ENCODE measurements around the gene LRRC8A. TPM values are rescaled to one million over a fixed set of nuclear protein-coding genes. Genes with fewer than 3 reads are reported as not detected.

The LRRC8A gene
- total RNA-seq: 85.0 and 88.0 TPM in 2 replicates

GRCh38 chr9:128881884-128882676 lies at the start of gene LRRC8A, which contains the start of gene KYAT1:
Gene LRRC8A (plus strand): TSS chr9:128882133. CDS start chr9:128907165, 25,032 bp downstream.
Gene KYAT1 (minus strand): TSS chr9:128881950. CDS start chr9:128845405, 36,545 bp downstream.

DNA sequence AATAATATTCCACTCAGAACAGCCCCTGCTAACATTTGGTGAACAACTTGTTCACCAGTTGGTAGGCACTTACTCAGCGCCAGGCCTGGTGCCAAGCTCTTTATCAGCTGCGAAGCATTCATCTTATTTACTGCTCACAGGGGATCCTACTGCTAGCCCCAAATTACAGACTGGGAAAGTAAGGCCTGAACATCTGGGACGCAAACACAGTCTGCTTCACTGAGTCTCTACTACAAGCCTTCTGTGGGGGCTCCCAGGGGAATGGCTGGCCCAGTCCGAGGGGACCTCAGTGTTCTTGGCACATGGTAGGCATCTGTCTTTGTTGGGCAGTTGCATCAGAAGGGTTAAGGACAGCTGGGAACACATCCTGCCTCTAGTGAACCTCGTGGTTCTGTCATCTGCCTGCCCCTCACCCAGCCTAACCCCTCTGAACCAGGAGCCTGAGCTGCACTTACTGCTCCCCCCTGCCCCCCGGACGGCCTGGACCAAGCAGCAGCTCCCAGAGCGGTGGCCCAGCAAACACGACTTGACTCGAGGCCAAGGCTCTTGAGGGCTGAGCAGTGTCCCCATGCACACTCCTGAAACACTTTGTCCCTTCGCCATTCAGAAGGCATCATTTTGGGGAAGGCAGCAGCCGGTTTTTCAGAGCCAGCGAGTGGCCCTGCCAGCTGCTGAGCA lies 38.6 kb downstream of the LRRC8A start, which contains the start of gene PHYHD1:
Gene PHYHD1, plus strand, starts transcription at position 602 of the 678 bp plus-strand sequence. CDS start 1,342 bp downstream, outside the sequence.

GRCh38 chr9:128947527-128948301 lies 65.8 kb downstream of the LRRC8A start, which contains the start of the genes DOLK and NUP188:
Gene DOLK (minus strand): TSS chr9:128947603. CDS start chr9:128947303, 300 bp downstream.
Gene NUP188 (plus strand): TSS chr9:128947699. CDS start chr9:128947720, 21 bp downstream.

Other genes starting within 250 kb of the LRRC8A start
- gene DYNC2I2, start 225.3 kb upstream of the LRRC8A start, total RNA-seq: 88.0 and 90.7 TPM in 2 replicates
- 594 and 880 TPM in 2 replicates for gene SET, start 192.9 kb upstream of the LRRC8A start, total RNA-seq
- gene PKN3, start 179.6 kb upstream of the LRRC8A start, total RNA-seq: 17.0 and 17.9 TPM in 2 replicates
- gene ZDHHC12, start 158.0 kb upstream of the LRRC8A start, total RNA-seq: 25.1 and 40.0 TPM in 2 replicates
- 8.1 and 13.4 TPM in 2 replicates for gene ZER1, start 110.2 kb upstream of the LRRC8A start, total RNA-seq
- 8.8 and 12.9 TPM in 2 replicates for gene TBC1D13, start 94.9 kb upstream of the LRRC8A start, total RNA-seq
- 25.2 and 37.7 TPM in 2 replicates for gene ENDOG, start 63.6 kb upstream of the LRRC8A start, total RNA-seq
- 17.9 and 23.7 TPM in 2 replicates for gene SPOUT1, start 52.3 kb upstream of the LRRC8A start, total RNA-seq
- 10.8 and 11.7 TPM in 2 replicates for gene KYAT1, start 183 bp upstream of the LRRC8A start, total RNA-seq
- gene PHYHD1, start 38.8 kb downstream of the LRRC8A start, total RNA-seq: not detected in 2 replicates
- 29.6 and 46.4 TPM in 2 replicates for gene DOLK, start 65.5 kb downstream of the LRRC8A start, total RNA-seq
- 32.5 and 35.7 TPM in 2 replicates for gene NUP188, start 65.6 kb downstream of the LRRC8A start, total RNA-seq
- 30.5 and 36.1 TPM in 2 replicates for gene SH3GLB2, start 146.2 kb downstream of the LRRC8A start, total RNA-seq
- gene MIGA2, start 154.5 kb downstream of the LRRC8A start, total RNA-seq: 17.9 and 19.5 TPM in 2 replicates
- gene DOLPP1, start 199.0 kb downstream of the LRRC8A start, total RNA-seq: 8.4 and 10.1 TPM in 2 replicates
- 22.3 and 28.3 TPM in 2 replicates for gene CRAT, start 228.7 kb downstream of the LRRC8A start, total RNA-seq
- gene PTPA, start 229.3 kb downstream of the LRRC8A start, total RNA-seq: 78.3 and 89.1 TPM in 2 replicates